GM18858 (cell line): Measurements from ENCODE around the gene ZDHHC13.

Source experiments
- ATAC-seq: cut with Tn5 transposase; IDR thresholded peaks from one replicate; pipeline ENCODE4 v1.9.1; 2021; ENCODE audit not compliant: unreplicated experiment

ZDHHC13 gene

GRCh38 chr11:19116971-19117759 is at the start of gene ZDHHC13:
TSS of gene ZDHHC13 (plus strand) at chr11:19117168. CDS start at chr11:19117250, 82 bp downstream.
- ATAC-seq: peak; percentile 98

GRCh38 chr11:19071255-19071654 is 45.7 kb upstream of the ZDHHC13 start:
- ATAC-seq: peak; percentile 98

- no peak for ATAC-seq
Observed at GRCh38 chr11:19072464-19072863, 44.5 kb upstream of the ZDHHC13 start.

GRCh38 chr11:19073454-19074415 is 43.2 kb upstream of the ZDHHC13 start:
- no peak for ATAC-seq

- ATAC-seq: no peak
Observed at GRCh38 chr11:19075636-19076035, 41.3 kb upstream of the ZDHHC13 start.

GRCh38 chr11:19076744-19077589 is 40.0 kb upstream of the ZDHHC13 start:
- peak; percentile 53 for ATAC-seq

GRCh38 chr11:19077965-19078364 is 39.0 kb upstream of the ZDHHC13 start:
- ATAC-seq: no peak

- ATAC-seq: no peak
Observed at GRCh38 chr11:19079643-19080440, 37.1 kb upstream of the ZDHHC13 start.

- no peak for ATAC-seq
Observed at GRCh38 chr11:19080579-19080993, 36.4 kb upstream of the ZDHHC13 start.

GRCh38 chr11:19083166-19083565 is 33.8 kb upstream of the ZDHHC13 start:
- ATAC-seq: no peak

- no peak for ATAC-seq
Observed at GRCh38 chr11:19084661-19085315, 32.2 kb upstream of the ZDHHC13 start.

- ATAC-seq: no peak
Observed at GRCh38 chr11:19087658-19088057, 29.3 kb upstream of the ZDHHC13 start.

- ATAC-seq: no peak
Observed at GRCh38 chr11:19088791-19089190, 28.2 kb upstream of the ZDHHC13 start.

GRCh38 chr11:19089421-19089820 is 27.5 kb upstream of the ZDHHC13 start:
- no peak for ATAC-seq

- no peak for ATAC-seq
Observed at GRCh38 chr11:19091366-19091765, 25.6 kb upstream of the ZDHHC13 start.

- ATAC-seq: no peak
Observed at GRCh38 chr11:19092342-19092741, 24.6 kb upstream of the ZDHHC13 start.

GRCh38 chr11:19092850-19093249 is 24.1 kb upstream of the ZDHHC13 start:
- ATAC-seq: no peak

GRCh38 chr11:19093976-19094375 is 23.0 kb upstream of the ZDHHC13 start:
- no peak for ATAC-seq

GRCh38 chr11:19094859-19095258 is 22.1 kb upstream of the ZDHHC13 start:
- no peak for ATAC-seq

GRCh38 chr11:19099093-19099492 is 17.9 kb upstream of the ZDHHC13 start:
- no peak for ATAC-seq
